GM12878 (cell line): ENCODE data around the gene FBXO3. TPM values are rescaled to one million over a fixed set of nuclear protein-coding genes. Genes with fewer than 3 reads are reported as not detected.

ENCODE experiments used
- ATAC-seq: fragments of 200-7000 bp; cut with Tn5 transposase; 3 replicates; pipeline ENCODE4 v1.9.1; 2020; ENCODE audit warnings: mild to moderate bottlenecking, moderate library complexity
- BruUV-seq: library from RNA; stranded (reverse); fragments of 400-500 nt; replicated peaks from 2 replicates; lab custom pipeline; 2021; lab: Mats Ljungman, UMichigan
- CTCF ChIA-PET: fragments of 300-600 bp; sonication (Branson Sonifier 250); formaldehyde crosslinking; extraction: SDS; loops from one replicate; lab custom pipeline; 2021; ENCODE audit warnings: inconsistent platforms; lab: Yijun Ruan, JAX
- POLR2A ChIA-PET: fragments of 350-600 bp; formaldehyde crosslinking; extraction: SDS; loops from one replicate; lab custom pipeline; 2021; ENCODE audit warnings: inconsistent platforms; lab: Charles Lee
- RAD21 ChIA-PET: fragments of 300-600 bp; sonication (Branson Sonifier 250); formaldehyde crosslinking; loops from one replicate; lab custom pipeline; 2023; ENCODE audit warnings: antibody characterized with exemption; ENCODE audit not compliant: unreplicated experiment; lab: Charles Lee
- SMC1A ChIA-PET: fragments of 300-600 bp; sonication (Branson Sonifier 250); formaldehyde crosslinking; loops from one replicate; lab custom pipeline; 2023; ENCODE audit not compliant: unreplicated experiment, uncharacterized antibody; lab: Charles Lee
- DNase-seq: peaks from one replicate; pipeline ENCODE4 v3.0.0-alpha.2; 2011; ENCODE audit warnings: low read depth, low spot score
- FAIRE-seq: peaks from 3 replicates; lab custom pipeline; 2011; peaks lifted over from hg19 to GRCh38; lab: Jason Lieb, UNC
- H2AFZ ChIP-seq: 2 replicates; pipeline ENCODE4 v1.6.0; 2011; ENCODE audit warnings: low read depth, low read length, control low read depth; ENCODE audit not compliant: control insufficient read depth
- H3K27ac ChIP-seq: 2 replicates; pipeline ENCODE4 v1.5.1; 2011; ENCODE audit warnings: control low read depth; ENCODE audit not compliant: control insufficient read depth, insufficient read depth
- H3K27me3 ChIP-seq, 2 experiments: replicated peaks in 1 of 2; 2 replicates each; pipeline versions ENCODE4 v1.6.0 to v1.6.1; 2011; ENCODE audit warnings: low read length in 1 of 2; ENCODE audit not compliant: control insufficient read depth in 2 of 2, insufficient read depth in 2 of 2
- H3K36me3 ChIP-seq, 2 experiments: 2 replicates each; pipeline ENCODE4 v1.5.1; 2011; ENCODE audit warnings: low read length in 1 of 2; ENCODE audit not compliant: control insufficient read depth in 2 of 2, insufficient read depth in 2 of 2
- H3K4me1 ChIP-seq: 2 replicates; pipeline ENCODE4 v1.6.1; 2011; ENCODE audit warnings: mild to moderate bottlenecking, low read length, moderate library complexity, mixed read lengths; ENCODE audit not compliant: control insufficient read depth, insufficient read depth
- H3K4me2 ChIP-seq: 2 replicates; pipeline ENCODE4 v1.6.0; 2011; ENCODE audit warnings: control low read depth; ENCODE audit not compliant: control insufficient read depth, insufficient read depth
- H3K4me3 ChIP-seq: fragments of 200-600 bp; sonication (generic); 2 replicates; pipeline ENCODE4 v1.5.1; 2016
- H3K79me2 ChIP-seq: 2 replicates; pipeline ENCODE4 v1.6.0; 2011; ENCODE audit warnings: low read length; ENCODE audit not compliant: control insufficient read depth, insufficient read depth
- H3K9ac ChIP-seq: 2 replicates; pipeline ENCODE4 v1.8.0; 2011; ENCODE audit warnings: low read length, control low read depth, mixed read lengths; ENCODE audit not compliant: control insufficient read depth, insufficient read depth
- H3K9me3 ChIP-seq: replicated peaks from 3 replicates; pipeline ENCODE4 v1.5.1; 2011; ENCODE audit warnings: mild to moderate bottlenecking, low read length; ENCODE audit not compliant: control insufficient read depth, insufficient read depth
- H4K20me1 ChIP-seq: 2 replicates; pipeline ENCODE4 v1.6.0; 2011; ENCODE audit not compliant: control insufficient read depth, insufficient read depth
- BHLHE40 ChIP-seq, 2 experiments: fragments of 450-650 bp in 1 of 2; IDR thresholded peaks; 2 replicates each; pipeline ENCODE4 v1.6.1; 2011 to 2017; ENCODE audit warnings: low read depth in 2 of 2, borderline replicate concordance in 1 of 2, improper control_type of control experiment in 1 of 2, low read length in 1 of 2, mild to moderate bottlenecking in 1 of 2
- CEBPB ChIP-seq, 2 experiments: fragments of 150-350 bp in 1 of 2; IDR thresholded peaks; 2 replicates each; pipeline ENCODE4 v1.6.1; 2012 to 2014; ENCODE audit warnings: low read depth in 2 of 2, low read length in 2 of 2, borderline replicate concordance in 1 of 2, inconsistent platforms in 1 of 2
- CTCF ChIP-seq, 3 experiments: IDR thresholded peaks in 2 of 3; conservative IDR thresholded peaks in 1 of 3; 2 replicates each; pipeline ENCODE4 v1.5.1; 2011; ENCODE audit warnings: low read depth in 3 of 3, low read length in 3 of 3, mild to moderate bottlenecking in 3 of 3, control low read depth in 2 of 3, moderate library complexity in 2 of 3, inconsistent platforms in 1 of 3, mixed read lengths in 1 of 3; ENCODE audit not compliant: control insufficient read depth in 2 of 3, insufficient read depth in 1 of 3; ENCODE audit errors: extremely low read depth in 1 of 3
- EGR1 ChIP-seq, 2 experiments: IDR thresholded peaks; 1 replicate in 1 of 2; 2 replicates in 1 of 2; pipeline ENCODE4 v1.6.1; 2011 to 2012; ENCODE audit warnings: low read depth in 2 of 2, low read length in 2 of 2, borderline replicate concordance in 1 of 2, mild to moderate bottlenecking in 1 of 2, moderate library complexity in 1 of 2
- HCFC1 ChIP-seq: fragments of 150-350 bp; IDR thresholded peaks from 2 replicates; pipeline ENCODE4 v1.6.1; 2014; ENCODE audit warnings: low read length
- RAD21 ChIP-seq: IDR thresholded peaks from 2 replicates; pipeline ENCODE4 v1.6.1; 2011; ENCODE audit warnings: mild to moderate bottlenecking, low read depth, low read length, moderate library complexity; ENCODE audit not compliant: insufficient read depth
- RB1 ChIP-seq: fragments of 450-650 bp; formaldehyde crosslinking; IDR thresholded peaks from 2 replicates; pipeline ENCODE4 v1.6.1; 2017; ENCODE audit warnings: mild to moderate bottlenecking, borderline replicate concordance
- SMC3 ChIP-seq: IDR thresholded peaks from 2 replicates; pipeline ENCODE4 v1.6.1; 2011; ENCODE audit warnings: low read length, improper control_type of control experiment, borderline replicate concordance
- TAF1 ChIP-seq: IDR thresholded peaks from 2 replicates; pipeline ENCODE4 v1.6.1; 2011; ENCODE audit warnings: mild to moderate bottlenecking, low read depth, low read length, borderline replicate concordance
- YBX1 ChIP-seq: fragments of 450-650 bp; IDR thresholded peaks from 2 replicates; pipeline ENCODE4 v1.6.1; 2016; ENCODE audit warnings: antibody characterized with exemption
- WGBS: methylation state at CpG from one replicate; pipeline ENCODE4 v1.1.6; 2016; ENCODE audit warnings: low lambda C conversion rate; ENCODE audit not compliant: insufficient replicate concordance, insufficient coverage; ENCODE audit errors: missing lambda C conversion rate; 5-methylcytosine and 5-hydroxymethylcytosine counted together
- in situ Hi-C: fragments of 300-500 bp; cut with MboI; formaldehyde crosslinking; loops from 9 replicates; pipeline ENCODE4 v1.14.3; 2018; ENCODE audit warnings: mixed read lengths
- intact Hi-C: fragments of 100-400 bp; cut with micrococcal nuclease; formaldehyde crosslinking; loops from one replicate; pipeline ENCODE4 v1.14.2; 2022; ENCODE audit not compliant: unreplicated experiment
- polyA plus RNA-seq, 11 experiments: library from polyadenylated mRNA; depleted of rRNA in 4 of 11; unstranded in 6 of 11; stranded (reverse) in 5 of 11; fragments of >200 nt; fragmentation: Nextera tagmentation in 4 of 11; fragmentation: Illumina TruSeq in 1 of 11; extraction: Ambion mirVana in 4 of 11; extraction: Trizol in 1 of 11; gene quantifications; 1 replicate in 1 of 11; 2 replicates in 10 of 11; pipeline versions ENCODE4 v1.2.1 to v1.2.3, GENCODE V29; 2011 to 2016; ENCODE audit warnings: inconsistent platforms in 2 of 11, missing spikeins in 2 of 11, low read depth in 1 of 11
- total RNA-seq, 4 experiments: library from RNA; depleted of rRNA in 3 of 4; stranded (reverse); fragments of >200 nt in 3 of 4; fragmentation: Illumina TruSeq in 1 of 4; extraction: Trizol in 1 of 4; gene quantifications; 2 replicates each; pipeline versions ENCODE4 v1.2.1 to v1.2.3, GENCODE V29; 2013 to 2021

FBXO3 gene
- total and polyA plus RNA-seq, 10 of the 15 experiments (the other 5 are each of a cell fraction or from before 2014, with no cell fraction given) = 8.9 to 33.4 (median 13.8) TPM

- Histone ChIP-seq H3K79me2 (no peaks in the 10 kb centered on the region), H4K20me1 (no peaks in the 10 kb centered on the region), H3K9ac (no peak overlapping the region), H2AFZ (no peak overlapping the region), H3K4me3 (no peak overlapping the region), H3K36me3 (no peaks in the 10 kb centered on the region; a peak in 1 of 4 replicates), H3K4me1 (no peaks in the 10 kb centered on the region), H3K27me3 (no peaks in the 10 kb centered on the region), H3K4me2 (no peak overlapping the region), H3K9me3 (no peaks in the 10 kb centered on the region), H3K27ac (no peak overlapping the region)
- BruUV-seq = no TSS peak
- SMC1A ChIA-PET = interaction anchor here (0.9 to 3.9 kb wide), 20 partner anchors 8 to 463 kb away, joined by 3 to 153 read pairs (median 8); no protein-coding TSS in a partner anchor
- TF ChIP-seq RB1 = no peak
- TF ChIP-seq EGR1 (IDR thresholded peaks at IDR 0.05; ENCODE audit: borderline replicate concordance in 1 of 2, low read depth in 2 of 2, low read length in 2 of 2) = no peak
- 73% methylated on average over 5 of the region's 5 CpGs for WGBS
- FAIRE-seq = no peak
- DNase-seq = no peak
- POLR2A ChIA-PET = interaction anchor here (1.3 kb wide), 1 partner anchor 27 kb away, joined by 6 read pairs; no protein-coding TSS in a partner anchor
- no peak for ATAC-seq
- in situ Hi-C loops = no loop called here
- CTCF ChIA-PET = interaction anchor here (0.6 to 7.8 kb wide), 30 partner anchors 9 to 577 kb away, joined by 3 to 276 read pairs (median 7); no protein-coding TSS in a partner anchor
- RAD21 ChIA-PET = interaction anchor here (1.0 to 4.2 kb wide), 14 partner anchors 10 to 396 kb away, joined by 3 to 158 read pairs (median 12); no protein-coding TSS in a partner anchor
- intact Hi-C loops = loop anchor here (2.0 kb wide), 2 partner anchors 200 to 380 kb away; no protein-coding TSS in a partner anchor
Observed at GRCh38 chr11:33743291-33743690, 31.0 kb downstream of the FBXO3 start.

GRCh38 chr11:33742249-33742851, 32.0 kb downstream of the FBXO3 start:
- ATAC-seq = peak; percentile 87
- intact Hi-C loops = loop anchor here (1.0 to 2.0 kb wide), 3 partner anchors 26 to 380 kb away; no protein-coding TSS in a partner anchor
- RAD21 ChIA-PET = interaction anchor here (0.5 to 4.2 kb wide), 51 partner anchors 9 to 818 kb away, joined by 3 to 158 read pairs (median 4); partner anchors contain the start of genes C11orf91 and CSTF3
- no TSS peak for BruUV-seq
- no peak overlapping the region for H3K9ac ChIP-seq
- H2AFZ ChIP-seq = no peak overlapping the region
- H3K4me1 ChIP-seq = no peaks in the 10 kb centered on the region
- CTCF ChIA-PET = interaction anchor here (0.6 to 7.8 kb wide), 63 partner anchors 8 to 1365 kb away, joined by 3 to 276 read pairs (median 5); partner anchors contain the start of genes CSTF3 and FBXO3
- no peaks in the 10 kb centered on the region for H3K79me2 ChIP-seq
- H3K27me3 ChIP-seq = no peaks in the 10 kb centered on the region
- peak; percentile 61 for FAIRE-seq
- H3K27ac ChIP-seq = no peak overlapping the region
- WGBS = 67% methylated on average over 3 of the region's 3 CpGs
- H3K4me3 ChIP-seq = no peak overlapping the region
- H4K20me1 ChIP-seq = no peaks in the 10 kb centered on the region
- POLR2A ChIA-PET = interaction anchor here (0.7 to 1.3 kb wide), 5 partner anchors 26 to 445 kb away, joined by 3 to 6 read pairs (median 3); no protein-coding TSS in a partner anchor
- no peaks in the 10 kb centered on the region for H3K9me3 ChIP-seq
- no peak overlapping the region for H3K4me2 ChIP-seq
- no peak for DNase-seq
- in situ Hi-C loops = no loop called here
- SMC1A ChIA-PET = interaction anchor here (0.6 to 3.9 kb wide), 56 partner anchors 8 to 1145 kb away, joined by 3 to 153 read pairs (median 4); no protein-coding TSS in a partner anchor
- no peaks in the 10 kb centered on the region; a peak in 1 of 4 replicates for H3K36me3 ChIP-seq
- TF ChIP-seq TAF1 (no peak), SMC3 (peak; percentile 56; the same call in 1 of the 2 replicates), CEBPB (IDR thresholded peaks at IDR 0.05; ENCODE audit: borderline replicate concordance in 1 of 2, low read depth in 2 of 2, low read length in 2 of 2) (no peak), HCFC1 (no peak), RAD21 (0 out of 2 replicates have a peak, but pooled peaks have one; percentile 40), BHLHE40 (IDR thresholded peaks at IDR 0.05; ENCODE audit: borderline replicate concordance in 1 of 2, low read depth in 2 of 2, low read length in 1 of 2) (no peak), CTCF (IDR thresholded peaks at IDR 0.05 in 2 of 3, conservative IDR thresholded peaks at IDR 0.05 in 1 of 3; ENCODE audit: control insufficient read depth in 2 of 3, extremely low read depth in 1 of 3, insufficient read depth in 1 of 3, low read depth in 3 of 3, low read length in 3 of 3) (peak; percentile 21 to 60 (median 38); a peak in 3 of 6 replicates), YBX1 (no peak)
